ENCODE measurements around the gene COL20A1.

Gene COL20A1

GRCh38 chr20:63261060-63261794 lies 31.8 kb upstream of the COL20A1 start:
- DNase-seq (ENCODE audit: low spot score) = no peak

- DNase-seq (ENCODE audit: low spot score) = no peak
Observed at GRCh38 chr20:63261795-63262528, 31.0 kb upstream of the COL20A1 start.

- no peak for DNase-seq (ENCODE audit: low spot score)
Observed at GRCh38 chr20:63262836-63263235, 30.1 kb upstream of the COL20A1 start.

- no peak for DNase-seq (ENCODE audit: low spot score)
Observed at GRCh38 chr20:63264000-63264399, 29.0 kb upstream of the COL20A1 start.

- no peak for DNase-seq (ENCODE audit: low spot score)
Observed at GRCh38 chr20:63264519-63264918, 28.5 kb upstream of the COL20A1 start.

- DNase-seq (ENCODE audit: low spot score) = no peak
Observed at GRCh38 chr20:63265891-63266515, 27.0 kb upstream of the COL20A1 start.

- DNase-seq (ENCODE audit: low spot score) = no peak
Observed at GRCh38 chr20:63267691-63268090, 25.3 kb upstream of the COL20A1 start.

GRCh38 chr20:63268256-63268655 lies 24.7 kb upstream of the COL20A1 start:
- no peak for DNase-seq (ENCODE audit: low spot score)

- DNase-seq (ENCODE audit: low spot score) = peak; percentile 56
Observed at GRCh38 chr20:63268671-63269439, 24.1 kb upstream of the COL20A1 start.

GRCh38 chr20:63269724-63270123 lies 23.3 kb upstream of the COL20A1 start:
- DNase-seq (ENCODE audit: low spot score) = no peak

- DNase-seq (ENCODE audit: low spot score) = no peak
Observed at GRCh38 chr20:63270606-63271325, 22.2 kb upstream of the COL20A1 start.

- peak; percentile 100 for DNase-seq (ENCODE audit: low spot score)
Observed at GRCh38 chr20:63272105-63273058, 20.6 kb upstream of the COL20A1 start, which contains the start of gene ARFGAP1. TSS of gene ARFGAP1 (plus strand) at chr20:63272813. CDS start at chr20:63275581, 2,768 bp downstream.

GRCh38 chr20:63273059-63273579 lies 19.9 kb upstream of the COL20A1 start:
- DNase-seq (ENCODE audit: low spot score) = no peak

- DNase-seq (ENCODE audit: low spot score) = no peak
Observed at GRCh38 chr20:63273635-63274380, 19.2 kb upstream of the COL20A1 start.

- DNase-seq (ENCODE audit: low spot score) = no peak
Observed at GRCh38 chr20:63274381-63275228, 18.4 kb upstream of the COL20A1 start.

GRCh38 chr20:63275825-63276224 lies 17.2 kb upstream of the COL20A1 start:
- no peak for DNase-seq (ENCODE audit: low spot score)

GRCh38 chr20:63276956-63277355 lies 16.0 kb upstream of the COL20A1 start:
- DNase-seq (ENCODE audit: low spot score) = no peak

Data from iPS-NIHi11 (cell line).